Epithelial cell of proximal tubule (primary cell): ENCODE measurements around the gene ITPRID1. TPM values are rescaled to one million over a fixed set of nuclear protein-coding genes. Genes with fewer than 3 reads are reported as not detected.

Source experiments
- DNase-seq: peaks from one replicate; pipeline ENCODE4 v3.0.0-alpha.2; 2011; ENCODE audit warnings: low read depth
- H3K4me3 ChIP-seq: 2 replicates; pipeline ENCODE4 v1.5.1; 2011; ENCODE audit warnings: low read depth, mild to moderate bottlenecking, low read length
- total RNA-seq: library from RNA; depleted of rRNA; stranded (reverse); fragments of >200 nt; gene quantifications from 2 replicates; pipeline ENCODE4 v1.2.3, GENCODE V29; 2015
- TF ChIP-seq, protein P1 (sequence below): conservative IDR thresholded peaks from 2 replicates; pipeline ENCODE4 v1.5.1; 2012; ENCODE audit warnings: low read depth, mild to moderate bottlenecking, low read length

The ITPRID1 gene
- total RNA-seq, 1 donor from 2014 or later: not detected

DNA sequence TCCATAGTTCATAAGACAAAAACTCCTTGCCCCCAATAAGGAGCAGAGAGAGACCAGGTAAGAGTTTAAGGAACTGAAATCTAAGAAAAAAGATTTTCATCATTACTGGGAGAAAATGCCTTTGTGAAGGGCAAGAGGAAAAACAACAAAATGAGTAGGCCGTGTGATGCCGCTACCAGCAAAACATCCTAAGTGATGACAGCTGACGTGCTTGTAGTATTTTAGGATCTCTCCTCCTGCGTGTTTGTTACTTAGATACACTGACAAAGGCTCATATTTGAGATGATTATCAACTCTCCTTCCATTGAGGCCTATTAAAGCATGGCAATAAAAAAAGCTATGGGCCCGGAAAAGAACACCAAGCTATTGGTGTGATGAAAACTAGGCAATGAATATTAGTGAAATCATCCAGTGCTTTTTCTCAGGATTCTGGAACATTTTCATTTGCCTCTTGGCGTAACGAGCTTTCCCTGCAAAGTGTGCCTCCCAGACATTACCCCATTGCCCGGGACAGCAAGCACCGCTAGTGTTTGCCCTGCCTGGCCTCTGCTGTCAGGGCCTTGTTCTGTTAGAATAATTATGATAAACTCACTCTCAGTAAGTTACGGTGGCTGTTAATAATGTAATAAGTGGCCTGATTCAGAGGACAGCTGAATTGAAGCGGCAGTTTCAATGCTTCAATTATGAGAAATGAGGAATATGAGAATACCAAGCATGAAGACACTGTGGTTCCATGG lies 36.8 kb upstream of the ITPRID1 start:
- TF ChIP-seq, protein P1, sequence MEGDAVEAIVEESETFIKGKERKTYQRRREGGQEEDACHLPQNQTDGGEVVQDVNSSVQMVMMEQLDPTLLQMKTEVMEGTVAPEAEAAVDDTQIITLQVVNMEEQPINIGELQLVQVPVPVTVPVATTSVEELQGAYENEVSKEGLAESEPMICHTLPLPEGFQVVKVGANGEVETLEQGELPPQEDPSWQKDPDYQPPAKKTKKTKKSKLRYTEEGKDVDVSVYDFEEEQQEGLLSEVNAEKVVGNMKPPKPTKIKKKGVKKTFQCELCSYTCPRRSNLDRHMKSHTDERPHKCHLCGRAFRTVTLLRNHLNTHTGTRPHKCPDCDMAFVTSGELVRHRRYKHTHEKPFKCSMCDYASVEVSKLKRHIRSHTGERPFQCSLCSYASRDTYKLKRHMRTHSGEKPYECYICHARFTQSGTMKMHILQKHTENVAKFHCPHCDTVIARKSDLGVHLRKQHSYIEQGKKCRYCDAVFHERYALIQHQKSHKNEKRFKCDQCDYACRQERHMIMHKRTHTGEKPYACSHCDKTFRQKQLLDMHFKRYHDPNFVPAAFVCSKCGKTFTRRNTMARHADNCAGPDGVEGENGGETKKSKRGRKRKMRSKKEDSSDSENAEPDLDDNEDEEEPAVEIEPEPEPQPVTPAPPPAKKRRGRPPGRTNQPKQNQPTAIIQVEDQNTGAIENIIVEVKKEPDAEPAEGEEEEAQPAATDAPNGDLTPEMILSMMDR: no peak
- DNase-seq: no peak
- H3K4me3 ChIP-seq: no peak overlapping the region

DNA sequence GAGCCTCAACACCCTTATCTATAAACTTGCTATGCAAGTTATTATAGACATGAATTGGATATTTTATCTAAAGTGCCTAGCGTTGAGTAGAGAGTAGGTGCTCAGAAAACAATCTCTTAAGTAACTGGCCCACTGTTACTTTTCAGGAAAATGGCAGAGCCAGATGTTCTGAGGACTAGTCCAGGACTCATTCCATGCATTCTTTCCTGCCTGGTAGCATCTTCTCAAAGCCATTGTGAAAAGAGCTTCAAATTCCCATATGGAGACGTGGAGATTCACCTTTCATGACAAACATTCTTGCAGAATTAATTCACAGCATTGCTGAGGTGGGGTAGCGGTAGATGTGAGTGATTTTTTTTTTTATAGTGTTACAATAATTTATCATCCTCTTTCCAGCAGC lies 35.9 kb upstream of the ITPRID1 start:
- DNase-seq: no peak
- TF ChIP-seq, protein P1: no peak
- H3K4me3 ChIP-seq: no peak overlapping the region

DNA sequence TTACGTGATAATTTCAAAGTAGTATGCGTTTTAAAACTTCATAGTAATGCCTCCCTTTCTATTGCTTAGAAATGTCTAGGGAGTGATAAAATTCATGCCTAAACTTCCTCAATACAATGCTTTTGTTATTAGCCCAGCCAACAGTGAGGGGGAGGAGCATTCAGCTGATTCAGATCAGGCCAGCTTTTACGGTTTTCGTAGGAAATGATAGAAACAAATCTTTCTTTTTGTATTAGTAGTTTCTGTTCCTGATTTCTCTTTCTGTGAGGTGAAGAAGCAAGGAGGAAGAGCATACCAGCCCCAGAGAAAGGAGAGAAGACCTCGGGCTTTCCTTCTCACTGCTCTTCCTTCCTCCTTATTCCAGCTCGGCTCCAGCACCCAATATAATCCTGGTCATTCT lies 35.2 kb upstream of the ITPRID1 start:
- TF ChIP-seq, protein P1: no peak
- no peak for DNase-seq
- H3K4me3 ChIP-seq: no peak overlapping the region

DNA sequence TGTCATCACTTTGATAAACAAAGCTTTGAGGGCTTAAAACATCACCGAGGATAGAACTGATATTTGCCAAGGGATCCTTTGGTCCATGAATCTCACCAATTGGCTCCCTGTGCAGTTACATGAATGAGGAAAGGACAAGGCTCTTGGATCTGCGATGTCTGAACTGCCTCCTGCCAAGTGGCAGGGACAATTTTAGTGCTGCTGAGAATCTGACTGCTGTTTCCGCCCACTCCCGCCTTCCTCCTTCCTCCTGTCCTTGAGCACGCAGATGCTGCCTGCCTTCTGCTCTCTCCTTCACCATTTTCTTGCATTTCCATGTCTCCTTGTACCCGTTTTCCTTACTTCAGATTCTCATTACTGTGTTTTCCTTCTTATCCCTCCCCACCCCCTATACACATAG lies 26.8 kb upstream of the ITPRID1 start:
- no peak for DNase-seq
- TF ChIP-seq, protein P1: no peak

DNA sequence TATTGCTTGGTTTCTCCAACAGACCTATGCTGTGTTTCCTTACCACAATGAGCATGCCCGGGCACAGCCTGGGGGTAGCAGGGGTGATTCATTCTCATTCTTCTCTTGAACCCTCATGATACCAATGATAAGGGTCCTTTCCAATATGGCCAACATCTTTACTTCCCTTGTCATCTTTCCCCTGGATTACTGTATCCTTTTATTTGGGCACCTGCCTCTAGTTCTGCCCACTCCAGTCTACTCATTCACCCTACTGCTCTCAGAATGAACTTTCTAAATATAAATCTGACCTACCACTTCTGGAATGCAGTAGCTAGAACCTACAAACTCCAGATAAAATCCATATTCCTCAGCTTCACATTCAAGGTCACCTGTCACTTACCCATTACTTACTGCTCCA lies 26.4 kb upstream of the ITPRID1 start:
- TF ChIP-seq, protein P1: no peak
- no peak overlapping the region for H3K4me3 ChIP-seq
- no peak for DNase-seq

More for the DNA sequence above, 26.8 kb upstream of the ITPRID1 start:
- H3K4me3 ChIP-seq: no peak overlapping the region

DNA sequence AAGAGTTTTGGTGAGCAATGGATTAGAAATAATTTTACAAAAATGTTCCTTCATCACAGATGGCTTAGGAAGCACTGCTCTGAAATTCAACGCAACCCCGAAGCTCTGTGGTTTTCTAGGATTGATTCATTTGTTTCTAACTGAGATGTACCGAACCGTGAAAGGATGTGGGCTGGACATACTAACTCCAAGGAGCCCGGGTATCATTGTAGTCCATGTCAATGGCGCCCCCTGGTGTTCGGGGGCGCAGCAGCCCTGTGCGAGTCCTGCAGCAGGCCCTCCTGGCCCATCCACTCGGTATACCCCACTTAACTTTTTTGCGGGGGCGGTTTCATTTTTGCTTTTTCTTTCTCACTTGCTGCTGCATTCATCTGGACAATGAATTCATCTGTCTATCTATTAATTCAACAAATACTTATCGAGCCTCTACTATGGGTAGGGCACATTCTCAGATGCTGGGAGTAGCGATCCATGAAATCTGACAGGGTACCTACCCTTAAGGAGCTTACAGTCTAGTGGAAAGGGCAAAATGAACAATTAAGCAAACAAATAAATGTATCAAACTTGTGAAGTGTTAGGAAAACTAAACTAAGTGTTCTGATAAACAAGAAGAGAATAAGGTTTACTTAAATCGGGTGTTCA lies 25.2 kb upstream of the ITPRID1 start:
- peak; percentile 59 for DNase-seq
- H3K4me3 ChIP-seq: no peak overlapping the region
- TF ChIP-seq, protein P1: peak; percentile 95
